HFFc6 (cell line): Measurements from ENCODE around the gene CACNA1C. TPM values are rescaled to one million over a fixed set of nuclear protein-coding genes. Genes with fewer than 3 reads are reported as not detected.

Source experiments
- DNase-seq: peaks from one replicate; pipeline ENCODE4 v3.0.0-alpha.2; 2018
- H3K27ac Mint-ChIP-seq: 2 replicates; pipeline ENCODE4 v1.8.0; 2020; ENCODE audit warnings: mild to moderate bottlenecking, mixed read lengths
- H3K27me3 Mint-ChIP-seq: 2 replicates; pipeline ENCODE4 v1.8.0; 2021; ENCODE audit warnings: mild to moderate bottlenecking, moderate library complexity, mixed read lengths; ENCODE audit not compliant: insufficient read depth
- H3K36me3 Mint-ChIP-seq: 2 replicates; pipeline ENCODE4 v1.8.0; 2021; ENCODE audit warnings: low read depth, mixed read lengths
- H3K4me1 Mint-ChIP-seq: 2 replicates; pipeline ENCODE4 v1.8.0; 2020; ENCODE audit warnings: low read depth, mixed read lengths
- H3K4me3 Mint-ChIP-seq: 2 replicates; pipeline ENCODE4 v1.8.0; 2020; ENCODE audit warnings: mild to moderate bottlenecking, moderate library complexity, mixed read lengths
- H3K9me3 Mint-ChIP-seq: 2 replicates; pipeline ENCODE4 v1.8.0; 2020; ENCODE audit warnings: mild to moderate bottlenecking, mixed read lengths
- CTCF ChIP-seq: fragments of 200-600 bp; sonication (generic); IDR thresholded peaks from 2 replicates; pipeline ENCODE4 v1.5.0; 2021; ENCODE audit warnings: antibody characterized with exemption, mild to moderate bottlenecking
- total RNA-seq, 6 experiments: library from RNA; stranded (reverse); fragmentation: NEBNext Ultra II Directional; extraction: Animal tissue kit (Norgen Biotek cat#: 25700); gene quantifications; 2 replicates in 1 of 6; 3 replicates in 5 of 6; pipeline ENCODE4 v1.2.3, GENCODE V29; 2021

The CACNA1C gene
- total RNA-seq, 6 experiments from 2014 or later, result 6.7 to 11.5 (median 10.6) TPM

GRCh38 chr12:2539938-2540337 is 487.2 kb downstream of the CACNA1C start:
- H3K36me3 Mint-ChIP-seq, result peaks cover 17% of the 10 kb centered on the region
- peaks cover 14% of the 10 kb centered on the region for H3K4me1 Mint-ChIP-seq
- H3K27ac Mint-ChIP-seq, result no peak overlapping the region
- no peaks in the 10 kb centered on the region for H3K9me3 Mint-ChIP-seq
- no peak for DNase-seq
- no peak overlapping the region for H3K4me3 Mint-ChIP-seq
- no peaks in the 10 kb centered on the region; the same call in none of the 2 replicates for H3K27me3 Mint-ChIP-seq
- no peak for TF ChIP-seq CTCF

GRCh38 chr12:2540535-2540941 is 487.8 kb downstream of the CACNA1C start:
- no peaks in the 10 kb centered on the region for H3K9me3 Mint-ChIP-seq
- H3K27ac Mint-ChIP-seq, result no peak overlapping the region

GRCh38 chr12:2541631-2542204 is 488.9 kb downstream of the CACNA1C start:
- peaks cover 6% of the 10 kb centered on the region; the same call in 1 of the 2 replicates for H3K4me1 Mint-ChIP-seq
- H3K27ac Mint-ChIP-seq, result no peak overlapping the region
- no peak for DNase-seq
- no peaks in the 10 kb centered on the region for H3K9me3 Mint-ChIP-seq
- TF ChIP-seq CTCF, result no peak
- H3K27me3 Mint-ChIP-seq, result no peaks in the 10 kb centered on the region; the same call in 1 of the 2 replicates
- H3K4me3 Mint-ChIP-seq, result no peak overlapping the region
- H3K36me3 Mint-ChIP-seq, result peaks cover 17% of the 10 kb centered on the region

More at GRCh38 chr12:2540535-2540941, 487.8 kb downstream of the CACNA1C start:
- Mint-ChIP-seq H3K4me1 (peaks cover 12% of the 10 kb centered on the region), H3K27me3 (no peaks in the 10 kb centered on the region; the same call in none of the 2 replicates), H3K36me3 (peaks cover 17% of the 10 kb centered on the region), H3K4me3 (no peak overlapping the region)
- TF ChIP-seq CTCF, result no peak
- DNase-seq, result no peak

GRCh38 chr12:2543801-2544200 is 491.0 kb downstream of the CACNA1C start:
- H3K9me3 Mint-ChIP-seq, result no peaks in the 10 kb centered on the region
- DNase-seq, result no peak
- no peak overlapping the region for H3K4me3 Mint-ChIP-seq
- peaks cover 6% of the 10 kb centered on the region; the same call in 1 of the 2 replicates for H3K4me1 Mint-ChIP-seq
- H3K27me3 Mint-ChIP-seq, result no peaks in the 10 kb centered on the region
- no peak for TF ChIP-seq CTCF
- H3K36me3 Mint-ChIP-seq, result peaks cover 17% of the 10 kb centered on the region
- H3K27ac Mint-ChIP-seq, result no peak overlapping the region

GRCh38 chr12:2544230-2544629 is 491.4 kb downstream of the CACNA1C start:
- Mint-ChIP-seq H3K9me3 (no peaks in the 10 kb centered on the region), H3K27me3 (no peaks in the 10 kb centered on the region), H3K4me1 (peaks cover 6% of the 10 kb centered on the region; the same call in 1 of the 2 replicates), H3K27ac (no peak overlapping the region), H3K4me3 (no peak overlapping the region), H3K36me3 (peaks cover 17% of the 10 kb centered on the region)
- TF ChIP-seq CTCF, result no peak
- no peak for DNase-seq
